ENCODE results near the gene RALGDS.
A peak's percentile ranks its signal among the peaks of the same experiment; 100 is the strongest.
"Not testable (repeated sequence)": the region's sequence is repeated elsewhere in the genome, so short reads cannot be mapped to it uniquely, and the experiment has no call there.

RALGDS gene

DNA sequence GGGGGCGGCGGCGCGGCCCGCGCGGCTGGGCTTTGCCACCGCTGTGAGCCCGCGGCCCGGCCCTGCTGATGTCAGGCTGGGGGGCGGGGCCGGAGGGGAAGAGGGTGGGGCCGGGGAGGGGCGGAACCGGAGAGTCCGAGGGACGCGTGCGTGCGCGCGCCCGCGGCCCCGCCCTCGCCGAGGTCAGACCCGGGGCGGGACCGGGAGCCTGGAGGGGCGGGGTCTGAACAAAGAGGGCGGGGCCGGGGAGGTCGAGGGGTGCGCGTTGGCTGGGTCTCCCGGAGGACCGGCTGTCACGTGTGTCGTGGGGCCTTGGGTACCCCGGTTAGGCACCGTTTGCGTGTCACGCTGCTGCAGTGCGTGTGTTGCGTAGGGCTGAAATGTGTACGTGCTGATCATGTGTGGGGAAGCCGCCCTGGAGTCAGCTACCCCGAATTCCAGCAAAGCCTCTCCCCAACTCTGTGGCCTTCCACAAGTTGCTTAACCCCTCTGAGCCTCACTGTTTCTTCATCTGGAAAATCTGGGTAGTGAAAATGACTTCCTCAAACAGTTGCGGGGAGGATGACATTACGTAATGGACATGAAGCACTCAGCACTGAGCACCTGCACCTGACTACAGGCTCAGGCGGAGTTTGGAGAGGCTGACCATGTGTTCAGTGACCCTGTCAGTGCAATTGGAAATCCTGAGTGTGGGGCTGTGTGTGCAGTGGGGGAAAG lies at the start of gene RALGDS:
Gene RALGDS, minus strand, starts transcription at position 43 of the 717 bp plus-strand sequence. CDS start 86 bp downstream, outside the sequence.
- DNase-seq, result peak; percentile 84

DNA sequence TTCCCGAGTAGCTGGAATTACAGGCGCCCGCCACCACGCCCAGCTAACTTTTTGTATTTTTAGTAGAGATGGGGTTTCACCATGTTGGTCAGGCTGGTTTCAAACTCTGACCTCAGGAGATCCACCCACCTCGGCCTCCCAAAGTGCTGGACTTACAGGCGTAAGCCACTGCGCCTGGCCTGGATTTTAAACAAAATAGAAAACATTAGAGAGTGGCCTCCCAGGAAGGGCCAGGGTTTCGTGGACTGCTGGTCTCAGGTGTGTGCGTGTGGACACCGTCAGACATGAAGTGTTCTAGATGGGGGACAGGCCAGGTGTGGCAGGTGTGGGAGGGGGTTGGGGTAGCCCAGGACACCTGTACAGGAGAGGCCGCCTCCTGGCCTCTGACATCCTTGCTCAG lies 49.7 kb upstream of the RALGDS start:
- no peak for DNase-seq

- not testable (repeated sequence) for DNase-seq
These were observed 48.6 kb upstream of the RALGDS start for GRCh38 chr9:133169687-133170086.

DNA sequence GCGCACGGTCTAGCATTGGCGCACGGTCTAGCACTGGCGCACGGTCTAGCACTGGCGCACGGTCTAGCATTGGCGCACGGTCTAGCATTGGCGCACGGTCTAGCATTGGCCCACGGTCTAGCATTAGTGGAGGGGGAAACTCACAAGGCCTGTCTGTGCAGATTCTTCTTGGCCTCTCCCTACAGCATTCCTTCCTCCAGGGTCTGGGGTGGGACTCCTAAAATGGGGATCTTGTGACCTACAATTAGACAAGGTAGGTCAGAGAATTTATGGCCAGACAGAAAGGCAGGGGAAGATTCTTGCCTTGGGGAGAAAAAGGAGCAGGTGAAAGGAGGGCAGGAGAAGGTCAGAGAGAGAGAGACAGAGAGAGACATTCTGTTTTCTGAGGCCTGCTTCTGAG lies 48.1 kb upstream of the RALGDS start:
- no peak for DNase-seq

DNA sequence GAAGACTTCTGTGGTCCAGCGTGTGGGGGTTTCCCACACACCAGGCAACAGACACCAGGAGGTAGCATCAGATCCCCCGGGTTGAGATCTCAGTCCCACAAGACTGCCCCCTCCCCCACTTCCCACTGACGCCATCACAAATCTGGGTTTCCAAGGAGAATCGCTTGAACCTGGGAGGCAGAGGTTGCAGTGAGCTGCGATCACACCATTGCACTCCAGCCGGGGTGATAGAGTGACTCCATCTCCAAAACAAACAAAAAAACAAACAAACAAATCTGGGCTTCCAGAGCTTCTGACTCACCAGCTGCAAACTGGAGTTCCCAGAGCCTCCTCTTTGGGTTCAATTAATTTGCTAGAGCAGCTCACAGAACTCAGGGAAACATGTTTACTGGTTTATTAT lies 47.4 kb upstream of the RALGDS start:
- no peak for DNase-seq

GRCh38 chr9:133167769-133168168 lies 46.7 kb upstream of the RALGDS start:
- no peak for DNase-seq

DNA sequence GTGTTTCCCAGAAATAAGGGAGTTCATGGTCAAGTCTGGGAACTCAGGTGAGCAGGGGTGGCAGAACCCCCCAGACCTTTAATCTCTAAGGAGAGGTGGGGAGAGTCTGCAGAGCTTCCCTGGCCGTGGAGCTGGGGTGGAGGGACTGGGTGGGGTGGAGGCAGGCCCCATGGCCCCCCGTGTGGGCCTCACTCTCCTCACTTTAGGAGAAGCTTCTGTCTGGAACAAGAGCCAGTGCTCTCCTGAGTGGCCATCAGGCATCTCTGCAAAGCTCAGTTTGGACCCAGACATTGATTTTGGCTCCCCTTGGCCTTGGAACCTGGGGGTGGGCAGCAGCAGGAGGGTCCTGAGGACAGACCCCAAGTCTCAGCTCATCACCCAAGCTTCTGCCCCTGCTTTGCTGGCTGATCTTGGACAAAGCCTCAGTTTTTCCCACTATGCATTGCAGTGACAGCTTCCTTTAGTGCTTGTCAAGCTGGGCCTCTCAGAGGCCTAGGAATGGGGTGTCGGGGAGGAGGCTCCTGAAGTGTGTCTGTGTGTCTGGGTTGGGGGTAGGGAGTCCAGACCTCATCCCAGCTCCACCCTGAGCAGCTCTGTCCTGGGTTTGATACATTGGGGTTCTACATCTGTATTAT lies 46.2 kb upstream of the RALGDS start:
- DNase-seq, result no peak

DNA sequence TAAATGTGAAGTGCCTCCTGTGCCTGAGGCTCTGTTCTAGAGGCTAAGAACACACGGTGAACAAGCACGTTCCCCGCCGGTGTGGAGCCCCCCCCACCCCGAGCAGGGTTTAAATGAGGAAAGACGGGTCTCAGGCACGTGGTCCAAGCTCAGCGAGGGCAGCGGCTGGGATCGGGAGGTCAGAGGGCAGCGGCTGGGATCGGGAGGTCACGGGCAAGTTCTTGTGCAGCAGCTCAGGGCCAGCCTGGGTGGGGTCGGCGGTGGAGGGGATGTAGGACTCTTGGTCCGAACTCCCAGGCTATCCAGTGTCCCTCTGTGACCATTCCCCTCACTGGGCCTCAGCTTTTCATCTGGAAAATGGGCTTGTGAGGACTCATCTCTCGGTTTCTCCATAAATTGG lies 45.4 kb upstream of the RALGDS start:
- no peak for DNase-seq

DNA sequence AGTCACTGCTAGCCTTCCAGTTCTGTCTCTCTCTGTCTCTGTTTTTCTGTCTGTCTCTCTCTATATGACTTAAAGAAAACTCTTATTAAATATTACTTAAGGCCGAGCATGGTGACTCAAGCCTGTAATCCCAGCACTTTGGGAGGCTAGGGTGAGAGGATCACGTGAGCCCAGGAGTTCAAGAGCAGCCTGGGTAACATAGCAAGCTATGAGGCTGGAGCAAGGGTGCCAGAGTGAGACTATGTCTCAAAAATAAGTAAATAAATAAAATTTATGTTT lies 44.4 kb upstream of the RALGDS start:
- DNase-seq, result no peak

DNA sequence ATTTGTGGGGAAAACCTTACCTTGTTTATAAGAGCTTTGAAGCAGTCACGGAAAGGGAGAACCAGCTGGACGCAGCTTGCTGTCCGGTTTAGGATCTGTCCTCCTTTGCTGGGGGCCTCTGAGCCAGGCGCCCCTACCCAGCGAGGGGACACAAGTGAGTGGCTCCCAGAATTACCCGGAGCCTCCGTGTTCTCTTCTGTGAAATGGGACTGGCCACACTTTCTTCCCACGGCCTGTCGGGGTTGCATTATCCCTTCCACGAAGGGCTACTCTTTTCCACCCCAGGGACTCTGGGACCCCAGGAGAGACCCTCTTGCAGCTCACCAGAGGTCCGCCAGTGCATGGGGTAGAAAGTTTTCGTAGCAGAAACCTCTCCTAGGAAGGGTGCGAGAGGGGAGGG lies 43.2 kb upstream of the RALGDS start:
- no peak for DNase-seq

DNA sequence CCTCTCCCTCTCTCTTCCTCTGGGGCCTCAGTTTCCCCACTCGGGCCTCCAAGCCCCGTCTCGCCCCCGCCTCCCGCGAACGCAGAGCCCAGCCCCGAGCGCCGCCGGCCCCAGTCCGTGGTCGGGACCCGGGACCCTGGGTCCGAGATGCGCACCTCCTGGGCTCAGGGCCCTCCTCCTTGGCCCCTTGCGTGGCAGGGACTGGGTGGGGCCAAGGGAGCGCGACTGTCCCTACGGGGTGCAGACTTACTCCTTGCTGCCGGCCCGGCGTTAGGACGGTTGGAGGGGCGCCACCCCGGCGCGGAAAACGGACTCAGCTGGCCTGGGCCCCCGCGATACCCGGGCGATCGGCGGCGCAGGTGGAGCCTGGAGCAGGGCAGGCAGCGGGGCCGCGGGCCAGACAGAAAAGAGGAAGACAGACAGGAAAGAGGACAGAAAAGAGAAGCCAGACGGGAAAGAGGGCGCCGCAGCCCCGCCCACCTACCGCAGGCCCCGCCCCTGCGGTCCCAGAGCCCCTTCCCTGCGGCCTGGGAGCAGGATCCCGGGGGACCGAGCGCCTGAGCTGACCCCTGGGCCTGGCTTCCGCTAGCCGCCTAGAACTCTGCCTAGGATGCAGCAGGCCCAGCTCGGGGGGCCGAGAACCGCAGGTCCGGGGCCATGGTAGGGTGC lies 42.6 kb upstream of the RALGDS start, which contains the start of gene GBGT1:
Gene GBGT1, minus strand, starts transcription at position 411 of the 669 bp plus-strand sequence. CDS start 1,502 bp downstream, outside the sequence.
- DNase-seq, result no peak

- DNase-seq, result no peak
These were observed 41.9 kb upstream of the RALGDS start for GRCh38 chr9:133162861-133163503.

- DNase-seq, result no peak
These were observed 40.5 kb upstream of the RALGDS start for GRCh38 chr9:133161547-133161950.

- DNase-seq, result no peak
These were observed 39.9 kb upstream of the RALGDS start for GRCh38 chr9:133160742-133161546.

DNA sequence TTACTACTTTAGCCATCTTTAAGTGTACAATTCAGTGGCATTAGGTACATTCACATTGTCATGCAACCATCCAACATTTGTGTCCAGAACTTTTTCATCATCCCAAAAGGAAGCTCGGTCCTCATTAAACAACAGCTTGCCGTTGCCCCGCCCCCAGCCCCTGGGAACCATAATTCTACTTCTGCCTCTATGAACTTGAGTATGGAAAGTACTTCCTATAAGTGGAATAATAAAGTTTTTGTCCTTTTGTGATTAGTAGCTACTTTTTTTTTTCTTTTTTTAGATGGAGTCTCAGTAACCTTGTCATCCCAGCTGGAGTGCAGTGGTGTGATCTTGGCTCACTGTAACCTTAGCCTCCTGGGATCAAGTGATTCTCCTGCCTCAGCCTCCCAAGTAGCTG lies 37.7 kb upstream of the RALGDS start:
- no peak for DNase-seq

DNA sequence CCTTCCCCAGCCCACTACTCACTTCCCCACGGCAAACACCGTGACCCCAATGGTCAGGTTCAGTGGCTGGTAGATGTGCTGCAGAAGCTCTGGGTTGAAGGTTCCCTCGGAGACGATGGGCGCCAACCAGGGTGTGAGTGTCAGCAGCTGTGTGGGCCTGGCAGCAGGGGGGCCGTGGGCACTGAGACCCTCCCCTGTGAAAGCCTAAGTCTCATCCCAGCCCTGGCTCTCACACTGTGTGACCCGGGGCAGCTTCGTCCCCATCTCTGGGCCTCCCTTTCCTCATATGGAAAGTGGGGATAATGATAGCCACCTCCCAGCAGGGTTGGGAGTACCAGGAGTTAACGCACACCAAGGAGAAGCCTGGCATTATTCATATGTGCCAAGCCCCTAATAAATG lies 34.1 kb upstream of the RALGDS start:
- no peak for DNase-seq

DNA sequence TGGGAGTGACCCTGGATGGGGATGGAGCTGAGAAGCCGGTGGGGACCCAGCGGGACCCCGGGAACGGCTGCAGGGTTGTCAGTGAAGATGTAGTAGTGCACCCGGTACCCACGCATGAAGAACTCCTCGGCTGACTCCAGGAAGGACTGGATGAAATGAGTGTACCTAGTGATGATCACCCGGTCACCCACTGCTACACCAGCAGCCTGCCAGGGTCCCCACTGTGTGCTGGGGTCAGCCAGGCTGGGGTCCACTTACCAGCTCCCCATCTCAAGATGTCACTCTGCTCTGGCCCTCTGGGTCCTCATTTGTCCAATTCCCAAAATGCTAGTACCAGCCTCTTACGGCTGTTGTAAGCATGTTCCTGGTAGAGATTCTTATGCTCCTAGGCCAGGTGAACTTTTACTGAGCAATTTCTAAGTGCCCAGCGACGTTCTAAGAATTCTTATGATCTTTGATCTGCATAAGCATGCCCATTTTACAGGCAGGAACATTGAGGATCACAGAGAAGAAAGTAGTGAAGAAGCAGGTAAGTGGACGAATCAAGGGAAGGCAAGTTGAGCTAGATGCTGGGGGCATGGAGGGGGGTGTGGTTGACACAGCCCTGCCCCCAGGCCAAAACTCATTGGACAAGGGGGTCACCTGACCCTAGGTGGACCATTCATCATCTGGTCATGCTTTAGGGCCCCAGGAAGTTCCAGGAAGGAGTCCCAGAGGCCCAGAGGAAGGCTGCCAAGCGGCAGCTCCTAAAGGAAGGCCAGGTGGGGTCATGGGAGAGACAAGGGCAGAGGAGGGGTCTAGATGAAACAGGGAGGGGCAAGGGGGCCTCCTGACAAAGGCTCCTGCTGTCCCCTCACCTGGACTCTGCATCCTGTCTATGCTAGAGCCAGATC lies 33.3 kb upstream of the RALGDS start:
- DNase-seq, result no peak

GRCh38 chr9:133153227-133154096 lies 32.4 kb upstream of the RALGDS start:
- no peak for DNase-seq

DNA sequence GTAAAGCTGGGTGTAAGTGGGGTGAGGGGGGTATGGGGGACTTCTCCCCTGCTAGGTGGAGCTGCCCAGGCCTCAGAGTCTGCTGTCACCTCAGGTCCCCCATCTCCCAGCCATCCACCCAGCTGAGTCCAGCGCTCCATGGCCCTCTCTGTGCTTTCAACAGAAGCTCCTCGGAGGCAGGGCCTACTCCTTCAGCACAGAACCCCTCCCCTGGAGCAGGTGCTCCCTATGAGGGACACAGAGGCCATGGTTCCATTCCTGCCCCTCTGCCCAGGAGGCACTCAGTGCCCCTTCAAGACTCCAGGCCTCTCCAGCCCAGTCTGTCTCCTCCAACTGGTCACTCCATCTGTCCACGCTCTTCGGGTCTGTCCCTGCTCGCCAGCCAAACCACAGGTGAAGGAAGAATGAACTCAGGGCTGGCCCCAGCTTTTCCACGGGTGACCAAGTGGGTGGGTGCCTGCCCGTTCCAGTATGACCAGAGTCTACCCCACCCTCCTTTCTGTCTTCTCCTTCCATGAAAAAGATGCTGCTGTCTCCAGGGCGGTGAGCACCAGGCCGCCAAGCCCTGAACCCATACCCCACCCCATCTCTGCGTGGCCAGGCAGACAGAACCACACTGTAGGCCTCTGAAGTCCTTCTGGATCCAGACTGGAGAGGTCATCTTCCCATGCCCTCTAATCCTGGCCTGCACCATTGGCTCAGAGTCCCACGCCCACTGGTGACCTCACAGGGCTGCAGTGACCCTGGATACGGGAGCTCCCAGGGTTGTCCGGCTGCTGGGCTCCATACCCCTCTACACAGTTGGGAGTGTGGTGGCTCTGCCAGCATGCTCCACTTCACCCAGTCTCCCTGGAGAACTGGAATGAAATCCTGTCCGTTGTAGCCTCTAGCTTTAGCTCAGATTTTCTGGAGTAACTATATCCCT lies 30.8 kb upstream of the RALGDS start:
- no peak for DNase-seq

GRCh38 chr9:133151041-133151440 lies 30.0 kb upstream of the RALGDS start:
- DNase-seq, result no peak

Measured in NCI-H1436 (cell line).